ENCODE results near the gene OR4B1.

GRCh38 chr11:48182860-48183526, 33.6 kb upstream of the OR4B1 start:
- TF ChIP-seq GABPA (IDR thresholded peaks at IDR 0.05; ENCODE audit: low read depth) (no peak), CTCF (IDR thresholded peaks at IDR 0.05; ENCODE audit: insufficient read depth, low read length) (no peak)
